ENCODE measurements around the gene VWF. TPM values are rescaled to one million over a fixed set of nuclear protein-coding genes. Genes with fewer than 3 reads are reported as not detected.

The VWF gene
- total and polyA plus RNA-seq, 2 donors (not counting 3 experiments of a cell fraction or from before 2014, with no cell fraction given) = 1,041 to 2,328 TPM

GRCh38 chr12:6165395-6165794 is 40.9 kb upstream of the VWF start:
- H3K9me3 ChIP-seq (replicated peaks; ENCODE audit: control insufficient read depth, insufficient read depth, low read length) = no peaks in the 10 kb centered on the region
- intact Hi-C loops (cut with micrococcal nuclease) (no loop called here), dilution Hi-C loops (cut with MboI; ENCODE audit: extremely low pct_ligation_motif_present, low sequenced_read_pairs) (no loop called here)
- no peaks in the 10 kb centered on the region for H3K36me3 ChIP-seq (ENCODE audit: control insufficient read depth in 2 of 2, extremely low read depth in 1 of 2, insufficient read depth in 2 of 2, low read length in 2 of 2)
- CTCF ChIA-PET = no interaction called here
- FAIRE-seq = no peak
- no peaks in the 10 kb centered on the region for H4K20me1 ChIP-seq (replicated peaks; ENCODE audit: control insufficient read depth, extremely low read depth, insufficient read depth, low read length)
- no peak overlapping the region for H3K4me3 ChIP-seq (replicated peaks in 1 of 3; ENCODE audit: insufficient read depth in 1 of 3, low read depth in 1 of 3, low read length in 3 of 3)
- H3K27ac ChIP-seq (ENCODE audit: insufficient read depth, low read depth, low read length) = peak overlapping the region; percentile 23
- H3K9me1 ChIP-seq (replicated peaks; ENCODE audit: control insufficient read depth, extremely low read depth, insufficient read depth, low read length) = no peaks in the 10 kb centered on the region
- no peak for DNase-seq (ENCODE audit: low read depth, low spot score)
- TF ChIP-seq GATA2 (IDR thresholded peaks at IDR 0.05; ENCODE audit: insufficient read depth, insufficient read length, low read depth, low read length) = no peak
- no peak for TF ChIP-seq EZH2 (IDR thresholded peaks at IDR 0.05; ENCODE audit: borderline replicate concordance, low read depth, low read length, severe bottlenecking)
- TF ChIP-seq POLR2A (IDR thresholded peaks at IDR 0.05; ENCODE audit: low read depth, low read length) = no peak
- TF ChIP-seq, protein P1, sequence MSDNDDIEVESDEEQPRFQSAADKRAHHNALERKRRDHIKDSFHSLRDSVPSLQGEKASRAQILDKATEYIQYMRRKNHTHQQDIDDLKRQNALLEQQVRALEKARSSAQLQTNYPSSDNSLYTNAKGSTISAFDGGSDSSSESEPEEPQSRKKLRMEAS (IDR thresholded peaks at IDR 0.05; ENCODE audit: insufficient read depth, insufficient read length) = no peak
- TF ChIP-seq JUN (IDR thresholded peaks at IDR 0.05; ENCODE audit: borderline replicate concordance, insufficient read depth, insufficient read length, low read depth) = no peak
- TF ChIP-seq FOS (IDR thresholded peaks at IDR 0.05; ENCODE audit: borderline replicate concordance, insufficient read depth, low read length) = no peak
- TF ChIP-seq POLR2AphosphoS5 (IDR thresholded peaks at IDR 0.05; ENCODE audit: insufficient read depth, low read depth, low read length) = no peak
- TF ChIP-seq, protein P2, sequence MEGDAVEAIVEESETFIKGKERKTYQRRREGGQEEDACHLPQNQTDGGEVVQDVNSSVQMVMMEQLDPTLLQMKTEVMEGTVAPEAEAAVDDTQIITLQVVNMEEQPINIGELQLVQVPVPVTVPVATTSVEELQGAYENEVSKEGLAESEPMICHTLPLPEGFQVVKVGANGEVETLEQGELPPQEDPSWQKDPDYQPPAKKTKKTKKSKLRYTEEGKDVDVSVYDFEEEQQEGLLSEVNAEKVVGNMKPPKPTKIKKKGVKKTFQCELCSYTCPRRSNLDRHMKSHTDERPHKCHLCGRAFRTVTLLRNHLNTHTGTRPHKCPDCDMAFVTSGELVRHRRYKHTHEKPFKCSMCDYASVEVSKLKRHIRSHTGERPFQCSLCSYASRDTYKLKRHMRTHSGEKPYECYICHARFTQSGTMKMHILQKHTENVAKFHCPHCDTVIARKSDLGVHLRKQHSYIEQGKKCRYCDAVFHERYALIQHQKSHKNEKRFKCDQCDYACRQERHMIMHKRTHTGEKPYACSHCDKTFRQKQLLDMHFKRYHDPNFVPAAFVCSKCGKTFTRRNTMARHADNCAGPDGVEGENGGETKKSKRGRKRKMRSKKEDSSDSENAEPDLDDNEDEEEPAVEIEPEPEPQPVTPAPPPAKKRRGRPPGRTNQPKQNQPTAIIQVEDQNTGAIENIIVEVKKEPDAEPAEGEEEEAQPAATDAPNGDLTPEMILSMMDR (IDR thresholded peaks at IDR 0.05; ENCODE audit: extremely low read depth in 1 of 2, insufficient read depth in 1 of 2, low read depth in 1 of 2, low read length in 2 of 2) = no peak
- no peak for TF ChIP-seq MYC (IDR thresholded peaks at IDR 0.05; ENCODE audit: low read depth, low read length)
- H3K27me3 ChIP-seq (ENCODE audit: control insufficient read depth in 2 of 2, insufficient read depth in 2 of 2, low read length in 2 of 2) = no peaks in the 10 kb centered on the region
- peaks cover 6% of the 10 kb centered on the region for H3K79me2 ChIP-seq (ENCODE audit: control insufficient read depth, insufficient read depth, low read length)
- POLR2A ChIA-PET = interaction anchor here (0.6 kb wide), 1 partner anchor 36 kb away, joined by 8 read pairs; no protein-coding TSS in a partner anchor
- no TSS peak for BruUV-seq (replicated peaks)
- H2AFZ ChIP-seq (ENCODE audit: low read depth, low read length) = no peak overlapping the region
- peaks cover 54% of the 10 kb centered on the region for H3K4me1 ChIP-seq (ENCODE audit: control insufficient read depth, extremely low read depth, insufficient read depth, low read length)
- H3K9ac ChIP-seq (replicated peaks; ENCODE audit: extremely low read depth, insufficient read depth, low read length) = no peak overlapping the region
- no peak overlapping the region for H3K4me2 ChIP-seq (ENCODE audit: insufficient read depth, low read length)

Measured in endothelial cell of umbilical vein (primary cell).